MM.1S (cell line): ENCODE measurements around the gene CAMK2A.

ENCODE experiments used
- DNase-seq: peaks from one replicate; pipeline ENCODE4 v3.0.0-alpha.2; 2015
- H2AFZ ChIP-seq: fragments of 300-600 bp; sonication (generic); 2 replicates; pipeline ENCODE4 v1.6.0; 2016; ENCODE audit warnings: antibody characterized with exemption, low read length
- H3F3A ChIP-seq: fragments of 300-600 bp; sonication (generic); 2 replicates; pipeline ENCODE4 v1.6.1; 2016; ENCODE audit warnings: mild to moderate bottlenecking, antibody characterized with exemption, low read length, moderate library complexity, mixed read lengths; ENCODE audit not compliant: insufficient read depth
- H3K27ac ChIP-seq: fragments of 300-600 bp; sonication (generic); 2 replicates; pipeline ENCODE4 v1.5.1; 2016; ENCODE audit warnings: mild to moderate bottlenecking, low read length
- H3K27me3 ChIP-seq: fragments of 300-600 bp; sonication (generic); replicated peaks from 2 replicates; pipeline ENCODE4 v1.6.0; 2016; ENCODE audit warnings: low read length; ENCODE audit not compliant: insufficient read depth
- H3K36me3 ChIP-seq: fragments of 300-600 bp; sonication (generic); replicated peaks from 2 replicates; pipeline ENCODE4 v1.6.1; 2016; ENCODE audit warnings: mild to moderate bottlenecking, low read length, mixed read lengths; ENCODE audit not compliant: insufficient read depth
- H3K4me1 ChIP-seq: fragments of 300-600 bp; sonication (generic); 2 replicates; pipeline ENCODE4 v1.6.1; 2016; ENCODE audit warnings: low read length, mixed read lengths
- H3K4me2 ChIP-seq: fragments of 300-600 bp; sonication (generic); 2 replicates; pipeline ENCODE4 v1.6.0; 2016; ENCODE audit warnings: low read depth, low read length
- H3K4me3 ChIP-seq: fragments of 300-600 bp; sonication (generic); 2 replicates; pipeline ENCODE4 v1.5.1; 2016; ENCODE audit warnings: low read length, mixed read lengths
- H3K79me2 ChIP-seq: fragments of 300-600 bp; sonication (generic); 2 replicates; pipeline ENCODE4 v1.6.1; 2016; ENCODE audit warnings: mixed run types, low read length, mixed read lengths
- H3K9ac ChIP-seq: fragments of 300-600 bp; sonication (generic); 2 replicates; pipeline ENCODE4 v1.6.1; 2016; ENCODE audit warnings: low read length, mixed read lengths
- H3K9me2 ChIP-seq: fragments of 300-600 bp; sonication (generic); replicated peaks from 2 replicates; pipeline ENCODE4 v1.6.1; 2016; ENCODE audit warnings: mild to moderate bottlenecking, low read length, mixed read lengths; ENCODE audit not compliant: insufficient read depth
- H3K9me3 ChIP-seq: fragments of 300-600 bp; sonication (generic); replicated peaks from 2 replicates; pipeline ENCODE4 v1.6.1; 2016; ENCODE audit warnings: mild to moderate bottlenecking, low read length, mixed read lengths; ENCODE audit not compliant: insufficient read depth
- H4K20me1 ChIP-seq: fragments of 300-600 bp; sonication (generic); 2 replicates; pipeline ENCODE4 v1.6.1; 2016; ENCODE audit warnings: mild to moderate bottlenecking, low read length, moderate library complexity, mixed read lengths; ENCODE audit not compliant: insufficient read depth
- EZH2 ChIP-seq: fragments of 300-600 bp; sonication (generic); optimal IDR thresholded peaks from 2 replicates; pipeline ENCODE3; 2017; ENCODE audit warnings: low read depth, mild to moderate bottlenecking, antibody characterized with exemption, low read length, mixed read lengths
- EZH2phosphoT487 ChIP-seq: fragments of 300-600 bp; sonication (generic); IDR thresholded peaks from 2 replicates; pipeline ENCODE4 v1.6.1; 2018; ENCODE audit warnings: antibody characterized with exemption, low read length
- TF ChIP-seq, protein P1 (sequence below): fragments of 300-600 bp; sonication (generic); IDR thresholded peaks from 2 replicates; pipeline ENCODE4 v1.5.1; 2016; ENCODE audit warnings: antibody characterized with exemption, low read length, mixed read lengths

CAMK2A gene

DNA sequence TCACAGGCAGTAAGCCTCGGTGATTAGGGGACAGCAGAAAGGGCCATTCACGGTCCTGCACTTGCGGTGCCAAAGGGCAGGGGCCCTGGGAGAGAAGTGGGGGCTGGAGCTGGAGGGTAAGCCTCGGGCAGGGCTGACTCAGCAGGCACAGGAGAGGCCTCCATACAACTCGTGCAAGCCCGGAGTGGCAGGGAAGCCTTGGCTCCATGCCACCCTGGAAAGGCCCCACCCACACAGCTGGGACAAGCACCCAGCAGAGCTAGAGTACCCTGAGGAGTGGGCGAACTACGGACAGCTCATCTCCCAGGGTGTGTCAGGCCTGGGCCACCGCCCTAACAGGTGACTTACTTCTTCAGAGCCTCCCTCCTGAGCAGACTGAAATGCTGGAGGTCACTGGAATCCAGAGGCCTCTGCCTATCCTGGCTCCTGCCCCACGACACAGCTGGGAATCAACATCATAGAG is 5.6 kb upstream of the CAMK2A start:
- TF ChIP-seq EZH2 (no peak), EZH2phosphoT487 (no peak)
- H3K27ac ChIP-seq: no peak overlapping the region
- DNase-seq: no peak
- H3K4me2 ChIP-seq: no peak overlapping the region
- no peaks in the 10 kb centered on the region for H3K79me2 ChIP-seq
- no peaks in the 10 kb centered on the region for H3K27me3 ChIP-seq
- no peaks in the 10 kb centered on the region for H3F3A ChIP-seq
- H3K9me3 ChIP-seq: no peaks in the 10 kb centered on the region
- no peaks in the 10 kb centered on the region for H4K20me1 ChIP-seq
- peaks cover 10% of the 10 kb centered on the region for H3K4me1 ChIP-seq
- no peaks in the 10 kb centered on the region for H3K36me3 ChIP-seq
- H3K9ac ChIP-seq: no peak overlapping the region
- H2AFZ ChIP-seq: no peak overlapping the region
- no peaks in the 10 kb centered on the region for H3K9me2 ChIP-seq
- no peak overlapping the region for H3K4me3 ChIP-seq

- H3K4me1 ChIP-seq: peaks cover 5% of the 10 kb centered on the region
- no peak overlapping the region for H3K4me2 ChIP-seq
- H3K4me3 ChIP-seq: no peak overlapping the region
- H3K9ac ChIP-seq: no peak overlapping the region
- no peak overlapping the region for H2AFZ ChIP-seq
- no peaks in the 10 kb centered on the region for H3K79me2 ChIP-seq
- no peak overlapping the region for H3K27ac ChIP-seq
- TF ChIP-seq EZH2phosphoT487: no peak
- TF ChIP-seq, protein P1, sequence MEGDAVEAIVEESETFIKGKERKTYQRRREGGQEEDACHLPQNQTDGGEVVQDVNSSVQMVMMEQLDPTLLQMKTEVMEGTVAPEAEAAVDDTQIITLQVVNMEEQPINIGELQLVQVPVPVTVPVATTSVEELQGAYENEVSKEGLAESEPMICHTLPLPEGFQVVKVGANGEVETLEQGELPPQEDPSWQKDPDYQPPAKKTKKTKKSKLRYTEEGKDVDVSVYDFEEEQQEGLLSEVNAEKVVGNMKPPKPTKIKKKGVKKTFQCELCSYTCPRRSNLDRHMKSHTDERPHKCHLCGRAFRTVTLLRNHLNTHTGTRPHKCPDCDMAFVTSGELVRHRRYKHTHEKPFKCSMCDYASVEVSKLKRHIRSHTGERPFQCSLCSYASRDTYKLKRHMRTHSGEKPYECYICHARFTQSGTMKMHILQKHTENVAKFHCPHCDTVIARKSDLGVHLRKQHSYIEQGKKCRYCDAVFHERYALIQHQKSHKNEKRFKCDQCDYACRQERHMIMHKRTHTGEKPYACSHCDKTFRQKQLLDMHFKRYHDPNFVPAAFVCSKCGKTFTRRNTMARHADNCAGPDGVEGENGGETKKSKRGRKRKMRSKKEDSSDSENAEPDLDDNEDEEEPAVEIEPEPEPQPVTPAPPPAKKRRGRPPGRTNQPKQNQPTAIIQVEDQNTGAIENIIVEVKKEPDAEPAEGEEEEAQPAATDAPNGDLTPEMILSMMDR: no peak
- no peaks in the 10 kb centered on the region for H3F3A ChIP-seq
- no peaks in the 10 kb centered on the region for H4K20me1 ChIP-seq
- H3K9me3 ChIP-seq: no peaks in the 10 kb centered on the region
- H3K36me3 ChIP-seq: no peaks in the 10 kb centered on the region
- no peaks in the 10 kb centered on the region for H3K27me3 ChIP-seq
- no peak for DNase-seq
- H3K9me2 ChIP-seq: no peaks in the 10 kb centered on the region
Observed at GRCh38 chr5:150294551-150295071, 5.0 kb upstream of the CAMK2A start.

- H3K9me3 ChIP-seq: no peaks in the 10 kb centered on the region
- no peak overlapping the region for H3K4me2 ChIP-seq
- TF ChIP-seq, protein P1: no peak
- TF ChIP-seq EZH2: no peak
- no peak for TF ChIP-seq EZH2phosphoT487
- no peak overlapping the region for H3K4me3 ChIP-seq
- H3F3A ChIP-seq: no peaks in the 10 kb centered on the region
- no peak overlapping the region for H2AFZ ChIP-seq
- H3K4me1 ChIP-seq: peaks cover 2% of the 10 kb centered on the region; the same call in 1 of the 2 replicates
- DNase-seq: no peak
- no peak overlapping the region for H3K9ac ChIP-seq
- H4K20me1 ChIP-seq: no peaks in the 10 kb centered on the region
- H3K27ac ChIP-seq: no peak overlapping the region
- no peaks in the 10 kb centered on the region for H3K9me2 ChIP-seq
- no peaks in the 10 kb centered on the region for H3K27me3 ChIP-seq
- no peaks in the 10 kb centered on the region for H3K36me3 ChIP-seq
- no peaks in the 10 kb centered on the region for H3K79me2 ChIP-seq
Observed at GRCh38 chr5:150293091-150293941, 3.7 kb upstream of the CAMK2A start.
